ENCODE data around the gene PRIMA1. TPM values are rescaled to one million over a fixed set of nuclear protein-coding genes. Genes with fewer than 3 reads are reported as not detected.

The PRIMA1 gene
- total RNA-seq, 1 donor from 2014 or later, result not detected

GRCh38 chr14:93727039-93727740, 61.1 kb downstream of the PRIMA1 start:
- no peaks in the 10 kb centered on the region for H3K36me3 Mint-ChIP-seq (ENCODE audit: low read depth)
- TF ChIP-seq CTCF (IDR thresholded peaks at IDR 0.05), result no peak
- H3K27ac Mint-ChIP-seq (ENCODE audit: unreplicated experiment), result no peak overlapping the region
- H3K27me3 Mint-ChIP-seq (ENCODE audit: low read depth), result peaks cover 3% of the 10 kb centered on the region
- DNase-seq (ENCODE audit: low spot score), result no peak
- no peak overlapping the region for H3K4me3 Mint-ChIP-seq (ENCODE audit: unreplicated experiment)
- H3K9me3 Mint-ChIP-seq (ENCODE audit: low read depth), result no peaks in the 10 kb centered on the region
- no peaks in the 10 kb centered on the region for H3K4me1 Mint-ChIP-seq (ENCODE audit: low read depth)

GRCh38 chr14:93725993-93726392, 62.3 kb downstream of the PRIMA1 start:
- peaks cover 3% of the 10 kb centered on the region for H3K9me3 Mint-ChIP-seq (ENCODE audit: low read depth)
- H3K36me3 Mint-ChIP-seq (ENCODE audit: low read depth), result no peaks in the 10 kb centered on the region
- no peak overlapping the region for H3K27ac Mint-ChIP-seq (ENCODE audit: unreplicated experiment)
- DNase-seq (ENCODE audit: low spot score), result no peak
- TF ChIP-seq CTCF (IDR thresholded peaks at IDR 0.05), result no peak
- H3K4me3 Mint-ChIP-seq (ENCODE audit: unreplicated experiment), result no peak overlapping the region
- no peaks in the 10 kb centered on the region for H3K4me1 Mint-ChIP-seq (ENCODE audit: low read depth)
- H3K27me3 Mint-ChIP-seq (ENCODE audit: low read depth), result no peaks in the 10 kb centered on the region

DNA sequence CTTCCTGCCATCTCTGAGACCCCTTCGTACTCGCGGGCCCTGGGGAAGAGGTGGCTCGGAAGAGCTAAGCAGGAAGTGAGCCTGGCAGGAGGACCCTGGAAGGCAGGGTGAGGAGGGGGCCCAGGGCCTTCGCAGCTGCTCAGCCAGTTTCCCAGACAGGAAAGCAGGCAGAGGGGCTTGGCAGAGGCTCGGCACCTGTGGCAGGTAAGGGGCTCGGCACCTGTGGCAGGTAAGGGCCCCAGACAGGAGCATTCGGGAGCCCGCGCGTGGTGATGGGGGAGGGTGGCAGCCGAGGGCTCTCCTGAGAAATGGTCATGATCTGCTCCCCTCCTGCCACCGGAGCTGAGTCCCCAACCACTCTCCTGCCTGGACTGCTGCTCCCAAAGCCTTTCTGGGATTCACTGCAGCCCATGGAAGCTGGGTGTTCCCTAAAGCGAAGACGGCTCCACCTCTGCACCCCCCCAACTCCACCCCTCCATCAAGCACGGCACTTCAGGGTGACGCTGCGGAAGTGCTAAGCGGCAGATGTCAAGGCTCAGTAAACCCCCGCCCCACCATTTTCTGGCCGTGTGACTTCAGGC, 63.2 kb downstream of the PRIMA1 start:
- Mint-ChIP-seq H3K9me3 (ENCODE audit: low read depth) (peaks cover 3% of the 10 kb centered on the region), H3K27ac (ENCODE audit: unreplicated experiment) (no peak overlapping the region), H3K4me1 (ENCODE audit: low read depth) (no peaks in the 10 kb centered on the region), H3K27me3 (ENCODE audit: low read depth) (no peaks in the 10 kb centered on the region), H3K4me3 (ENCODE audit: unreplicated experiment) (no peak overlapping the region), H3K36me3 (ENCODE audit: low read depth) (no peaks in the 10 kb centered on the region)
- no peak for TF ChIP-seq CTCF (IDR thresholded peaks at IDR 0.05)
- no peak for DNase-seq (ENCODE audit: low spot score)

GRCh38 chr14:93723001-93723400, 65.3 kb downstream of the PRIMA1 start:
- Mint-ChIP-seq H3K27me3 (ENCODE audit: low read depth) (no peaks in the 10 kb centered on the region), H3K4me3 (ENCODE audit: unreplicated experiment) (no peak overlapping the region), H3K36me3 (ENCODE audit: low read depth) (no peaks in the 10 kb centered on the region), H3K4me1 (ENCODE audit: low read depth) (no peaks in the 10 kb centered on the region), H3K9me3 (ENCODE audit: low read depth) (peaks cover 3% of the 10 kb centered on the region), H3K27ac (ENCODE audit: unreplicated experiment) (no peak overlapping the region)
- no peak for TF ChIP-seq CTCF (IDR thresholded peaks at IDR 0.05)
- no peak for DNase-seq (ENCODE audit: low spot score)

- H3K27me3 Mint-ChIP-seq (ENCODE audit: low read depth), result no peaks in the 10 kb centered on the region
- no peak overlapping the region for H3K4me3 Mint-ChIP-seq (ENCODE audit: unreplicated experiment)
- H3K27ac Mint-ChIP-seq (ENCODE audit: unreplicated experiment), result no peak overlapping the region
- no peak for DNase-seq (ENCODE audit: low spot score)
- H3K4me1 Mint-ChIP-seq (ENCODE audit: low read depth), result no peaks in the 10 kb centered on the region
- H3K36me3 Mint-ChIP-seq (ENCODE audit: low read depth), result no peaks in the 10 kb centered on the region
- H3K9me3 Mint-ChIP-seq (ENCODE audit: low read depth), result peaks cover 3% of the 10 kb centered on the region
- no peak for TF ChIP-seq CTCF (IDR thresholded peaks at IDR 0.05)
These were observed 67.3 kb downstream of the PRIMA1 start for GRCh38 chr14:93720981-93721483.

Data from chondrocyte (in vitro differentiated cells).